GM23338 (cell line): Measurements from ENCODE around the gene ATG7. TPM values are rescaled to one million over a fixed set of nuclear protein-coding genes. Genes with fewer than 3 reads are reported as not detected.
A peak's percentile ranks its signal among the peaks of the same experiment; 100 is the strongest.

Source experiments
- ATAC-seq: fragments of 200-7000 bp; cut with Tn5 transposase; 3 replicates; pipeline ENCODE4 v1.9.1; 2020
- DNase-seq: peaks from one replicate; pipeline ENCODE4 v3.0.0-alpha.2; 2015; ENCODE audit warnings: low spot score
- H2AFZ ChIP-seq: fragments of 200-600 bp; sonication (generic); 2 replicates; pipeline ENCODE4 v1.8.0; 2016; ENCODE audit warnings: antibody characterized with exemption, mild to moderate bottlenecking, moderate library complexity
- H3F3A ChIP-seq: fragments of 200-600 bp; sonication (generic); replicated peaks from 2 replicates; pipeline ENCODE4 v1.8.0; 2017; ENCODE audit warnings: antibody characterized with exemption, mixed run types, low read depth
- H3K27ac ChIP-seq: fragments of 200-600 bp; sonication (generic); 2 replicates; pipeline ENCODE4 v1.6.1; 2016; ENCODE audit warnings: low read depth
- H3K27me3 ChIP-seq: fragments of 200-600 bp; sonication (generic); 2 replicates; pipeline ENCODE4 v1.8.0; 2016; ENCODE audit warnings: mild to moderate bottlenecking, mixed run types, moderate library complexity; ENCODE audit not compliant: insufficient read depth
- H3K36me3 ChIP-seq: fragments of 200-600 bp; sonication (generic); 2 replicates; pipeline ENCODE4 v1.8.0; 2016; ENCODE audit warnings: mild to moderate bottlenecking; ENCODE audit not compliant: insufficient read depth
- H3K4me1 ChIP-seq: fragments of 200-600 bp; sonication (generic); 2 replicates; pipeline ENCODE4 v1.8.0; 2016; ENCODE audit warnings: mild to moderate bottlenecking, moderate library complexity; ENCODE audit not compliant: insufficient read depth
- H3K4me2 ChIP-seq: fragments of 200-600 bp; sonication (generic); 2 replicates; pipeline ENCODE4 v1.7.1; 2017; ENCODE audit warnings: mixed run types
- H3K4me3 ChIP-seq: fragments of 200-600 bp; sonication (generic); 2 replicates; pipeline ENCODE4 v1.6.1; 2016; ENCODE audit warnings: mixed run types
- H3K79me2 ChIP-seq: fragments of 200-600 bp; sonication (generic); replicated peaks from 2 replicates; pipeline ENCODE4 v1.8.0; 2017; ENCODE audit warnings: mild to moderate bottlenecking; ENCODE audit not compliant: insufficient read depth
- H3K9me2 ChIP-seq: fragments of 200-600 bp; sonication (generic); 2 replicates; pipeline ENCODE4 v1.8.0; 2017; ENCODE audit not compliant: insufficient read depth
- H4K20me1 ChIP-seq: fragments of 200-600 bp; sonication (generic); replicated peaks from 2 replicates; pipeline ENCODE4 v1.8.0; 2017; ENCODE audit warnings: mild to moderate bottlenecking; ENCODE audit not compliant: insufficient read depth
- H3K27ac Mint-ChIP-seq: 2 replicates; pipeline ENCODE4 v1.8.0; 2020; ENCODE audit warnings: inconsistent platforms, mild to moderate bottlenecking, moderate library complexity, mixed read lengths
- H3K27me3 Mint-ChIP-seq: 3 replicates; pipeline ENCODE4 v1.8.0; 2022; ENCODE audit warnings: low read depth, mild to moderate bottlenecking, moderate library complexity, mixed read lengths, inconsistent platforms; ENCODE audit not compliant: insufficient read depth, poor library complexity
- H3K36me3 Mint-ChIP-seq: 3 replicates; pipeline ENCODE4 v1.8.0; 2021; ENCODE audit warnings: low read depth, mild to moderate bottlenecking, inconsistent platforms, moderate library complexity, mixed read lengths
- H3K4me1 Mint-ChIP-seq: 3 replicates; pipeline ENCODE4 v1.8.0; 2020; ENCODE audit warnings: mild to moderate bottlenecking, inconsistent platforms, mixed read lengths
- H3K4me3 Mint-ChIP-seq: 3 replicates; pipeline ENCODE4 v1.8.0; 2021; ENCODE audit warnings: moderate library complexity, mild to moderate bottlenecking, inconsistent platforms, mixed read lengths
- H3K9me3 Mint-ChIP-seq: 3 replicates; pipeline ENCODE4 v1.8.0; 2020; ENCODE audit warnings: moderate library complexity, mild to moderate bottlenecking, inconsistent platforms, mixed read lengths
- CTCF ChIP-seq, 2 experiments: fragments of 200-600 bp in 1 of 2; sonication (generic) in 1 of 2; conservative IDR thresholded peaks; 2 replicates each; pipeline versions ENCODE4 v1.5.1 to v1.6.1; 2016 to 2017; ENCODE audit warnings: antibody characterized with exemption in 2 of 2, low read depth in 2 of 2, mild to moderate bottlenecking in 2 of 2, moderate library complexity in 1 of 2
- EZH2phosphoT487 ChIP-seq: fragments of 200-600 bp; sonication (generic); IDR thresholded peaks from one replicate; pipeline ENCODE4 v1.8.1; 2018; ENCODE audit warnings: antibody characterized with exemption; ENCODE audit not compliant: unreplicated experiment
- JUNB ChIP-seq: IDR thresholded peaks from one replicate; pipeline ENCODE4 v1.6.1; 2016; ENCODE audit warnings: antibody characterized with exemption; ENCODE audit not compliant: unreplicated experiment
- NANOG ChIP-seq: IDR thresholded peaks from 2 replicates; pipeline ENCODE4 v1.6.1; 2016; ENCODE audit warnings: antibody characterized with exemption, borderline replicate concordance
- ZNF114 ChIP-seq: fragments of 250-450 bp; sonication (Bioruptor Pico); IDR thresholded peaks from 2 replicates; pipeline ENCODE4 v1.5.0; 2020; ENCODE audit warnings: mild to moderate bottlenecking, moderate library complexity
- ZNF462 ChIP-seq: fragments of 250-450 bp; sonication (Bioruptor Pico); IDR thresholded peaks from 2 replicates; pipeline ENCODE4 v1.5.0; 2020; ENCODE audit warnings: mild to moderate bottlenecking, moderate library complexity
- polyA plus RNA-seq: library from polyadenylated mRNA; unstranded; fragments of >200 nt; fragmentation: Nextera tagmentation; extraction: Ambion mirVana; gene quantifications from 2 replicates; pipeline ENCODE4 v1.2.1, GENCODE V29; 2016
- total RNA-seq: library from RNA; depleted of rRNA; stranded (reverse); fragments of >200 nt; shearing (Covaris generic); gene quantifications from 2 replicates; pipeline ENCODE4 v1.2.3, GENCODE V29; 2014

Gene ATG7
- total and polyA plus RNA-seq, 2 experiments from 2014 or later: 16.2 to 36.7 TPM

GRCh38 chr3:11479221-11479620 lies 207.0 kb downstream of the ATG7 start (continued):
- TF ChIP-seq ZNF462 (CRISPR knock-in tag) (no peak), NANOG (no peak)

- Mint-ChIP-seq H3K4me1 (peaks cover 27% of the 10 kb centered on the region), H3K9me3 (peaks cover 6% of the 10 kb centered on the region; the same call in 2 of the 3 replicates), H3K36me3 (no peaks in the 10 kb centered on the region; the same call in 2 of the 3 replicates), H3K4me3 (no peak overlapping the region), H3K27me3 (no peaks in the 10 kb centered on the region), H3K27ac (no peak overlapping the region)
- H3K36me3 ChIP-seq: no peaks in the 10 kb centered on the region
- H3K79me2 ChIP-seq: no peaks in the 10 kb centered on the region
- 0 out of 2 replicates have a peak overlapping the region, but pooled peaks have one; percentile 30 for H3K4me2 ChIP-seq
- ATAC-seq (peak; percentile 85), DNase-seq (peak; percentile 73)
- H4K20me1 ChIP-seq: no peaks in the 10 kb centered on the region
- peaks cover 12% of the 10 kb centered on the region for H3K4me1 ChIP-seq
- no peaks in the 10 kb centered on the region for H3F3A ChIP-seq
- H3K27ac ChIP-seq: no peak overlapping the region
- H2AFZ ChIP-seq: no peak overlapping the region
- no peaks in the 10 kb centered on the region for H3K9me2 ChIP-seq
- H3K27me3 ChIP-seq: no peaks in the 10 kb centered on the region
- H3K4me3 ChIP-seq: no peak overlapping the region
- TF ChIP-seq CTCF (conservative IDR thresholded peaks at IDR 0.05; ENCODE audit: low read depth in 2 of 2): no peak
- no peak; the same call in 1 of the 2 replicates for TF ChIP-seq ZNF462 (CRISPR knock-in tag)
- TF ChIP-seq EZH2phosphoT487: no peak
- no peak for TF ChIP-seq JUNB
- TF ChIP-seq ZNF114 (CRISPR knock-in tag): no peak
These were observed 208.6 kb downstream of the ATG7 start for GRCh38 chr3:11480663-11481298.
